HG02763 (cell line): ENCODE measurements around the gene SLU7.

Experiments used
- ATAC-seq: cut with Tn5 transposase; IDR thresholded peaks from one replicate; pipeline ENCODE4 v1.9.1; 2021; ENCODE audit warnings: mild to moderate bottlenecking, moderate library complexity; ENCODE audit not compliant: unreplicated experiment

SLU7 gene

GRCh38 chr5:160367885-160368284, 51.0 kb downstream of the SLU7 start:
- ATAC-seq: no peak

GRCh38 chr5:160367261-160367660, 51.6 kb downstream of the SLU7 start:
- no peak for ATAC-seq

- no peak for ATAC-seq
Measured at GRCh38 chr5:160366230-160366629, 52.7 kb downstream of the SLU7 start.

GRCh38 chr5:160363660-160364395, 55.1 kb downstream of the SLU7 start:
- ATAC-seq: no peak

GRCh38 chr5:160363211-160363610, 55.7 kb downstream of the SLU7 start:
- no peak for ATAC-seq

DNA sequence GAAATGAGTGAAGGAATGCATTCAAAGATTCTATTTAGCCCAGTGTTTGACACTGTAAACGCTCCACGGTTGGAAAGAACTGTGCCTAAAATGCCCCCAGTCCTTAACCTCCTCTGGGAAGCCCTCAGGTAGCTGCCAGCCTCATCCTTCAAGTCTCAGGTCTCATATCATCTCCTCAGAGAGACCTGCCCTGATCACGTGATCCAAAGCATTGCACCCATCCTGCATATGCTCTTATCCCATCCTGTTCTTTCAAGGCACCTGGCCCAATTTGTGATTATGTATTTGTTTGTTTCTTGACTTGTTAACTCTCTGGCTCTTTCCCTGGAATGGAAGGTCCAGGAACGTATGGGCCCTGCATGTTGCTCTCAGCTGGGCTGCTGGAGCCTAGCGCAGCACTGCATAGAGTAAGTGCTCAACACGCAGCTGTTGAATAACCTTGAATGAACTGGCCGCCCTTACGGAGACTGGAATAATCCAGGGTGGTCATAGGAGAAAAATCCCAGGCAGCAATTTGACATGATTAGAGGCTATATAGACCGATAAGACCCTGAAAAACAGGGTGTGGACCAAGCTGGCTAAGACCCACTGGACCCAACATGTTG, 57.2 kb downstream of the SLU7 start:
- ATAC-seq: no peak

GRCh38 chr5:160360310-160360709, 58.6 kb downstream of the SLU7 start:
- no peak for ATAC-seq

DNA sequence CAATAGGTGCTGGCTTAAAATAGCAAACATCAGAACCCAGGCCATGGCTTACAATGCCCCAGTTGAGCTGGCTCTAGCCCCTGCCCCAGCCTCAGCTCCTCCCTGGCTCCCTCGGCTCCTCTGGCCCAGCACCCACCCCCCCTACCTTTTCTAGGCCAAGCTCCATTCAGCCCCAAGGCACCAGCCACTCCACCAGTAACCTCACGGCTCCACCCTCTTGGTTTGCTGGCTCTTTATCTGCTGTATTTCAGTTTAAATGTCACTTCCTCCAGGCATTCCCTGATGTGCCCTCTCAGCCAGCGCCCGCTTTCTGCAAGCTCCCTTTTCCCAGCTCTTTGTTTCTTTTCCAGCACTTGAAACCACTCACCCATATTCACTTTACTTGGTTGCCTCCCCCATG, 59.1 kb downstream of the SLU7 start:
- no peak for ATAC-seq

DNA sequence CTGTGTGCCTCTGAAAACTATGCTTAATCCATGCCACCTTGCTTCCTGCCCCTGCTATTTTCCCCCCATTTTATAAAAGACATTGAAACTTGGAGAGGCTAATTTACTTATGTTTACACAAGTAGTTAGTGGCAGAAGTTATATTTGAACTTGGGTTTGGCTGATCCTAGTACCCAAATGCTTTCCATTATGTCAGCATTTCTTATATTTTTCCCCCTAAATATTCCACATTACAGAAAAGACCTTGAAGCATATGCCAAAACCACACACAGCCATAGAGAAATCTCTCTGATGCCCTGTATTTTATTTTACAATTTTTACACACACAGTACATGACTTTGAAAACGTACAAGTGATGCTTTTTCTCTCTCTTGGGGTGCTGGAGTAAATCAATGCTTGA, 59.6 kb downstream of the SLU7 start:
- ATAC-seq: no peak

GRCh38 chr5:160357861-160358411, 60.9 kb downstream of the SLU7 start:
- no peak for ATAC-seq

DNA sequence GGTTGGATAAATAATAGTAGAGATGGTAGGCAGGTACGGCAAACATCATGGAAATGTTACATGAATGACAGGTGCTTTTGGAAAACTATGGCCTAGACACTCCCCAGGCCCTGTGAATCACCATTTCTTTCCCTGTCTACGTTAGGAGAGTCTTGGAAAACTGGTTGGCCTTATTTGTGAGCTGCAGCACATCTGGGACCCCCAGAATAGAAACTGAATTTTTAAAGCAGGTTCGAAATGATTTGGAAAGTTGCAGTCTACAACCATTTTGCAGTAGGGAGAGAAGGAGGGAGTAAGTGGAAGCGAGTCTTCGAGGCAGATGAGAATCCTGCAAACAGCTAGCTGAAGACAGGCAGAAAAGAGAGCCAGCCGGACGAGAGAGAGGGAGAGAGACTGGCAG, 61.5 kb downstream of the SLU7 start:
- ATAC-seq: no peak

DNA sequence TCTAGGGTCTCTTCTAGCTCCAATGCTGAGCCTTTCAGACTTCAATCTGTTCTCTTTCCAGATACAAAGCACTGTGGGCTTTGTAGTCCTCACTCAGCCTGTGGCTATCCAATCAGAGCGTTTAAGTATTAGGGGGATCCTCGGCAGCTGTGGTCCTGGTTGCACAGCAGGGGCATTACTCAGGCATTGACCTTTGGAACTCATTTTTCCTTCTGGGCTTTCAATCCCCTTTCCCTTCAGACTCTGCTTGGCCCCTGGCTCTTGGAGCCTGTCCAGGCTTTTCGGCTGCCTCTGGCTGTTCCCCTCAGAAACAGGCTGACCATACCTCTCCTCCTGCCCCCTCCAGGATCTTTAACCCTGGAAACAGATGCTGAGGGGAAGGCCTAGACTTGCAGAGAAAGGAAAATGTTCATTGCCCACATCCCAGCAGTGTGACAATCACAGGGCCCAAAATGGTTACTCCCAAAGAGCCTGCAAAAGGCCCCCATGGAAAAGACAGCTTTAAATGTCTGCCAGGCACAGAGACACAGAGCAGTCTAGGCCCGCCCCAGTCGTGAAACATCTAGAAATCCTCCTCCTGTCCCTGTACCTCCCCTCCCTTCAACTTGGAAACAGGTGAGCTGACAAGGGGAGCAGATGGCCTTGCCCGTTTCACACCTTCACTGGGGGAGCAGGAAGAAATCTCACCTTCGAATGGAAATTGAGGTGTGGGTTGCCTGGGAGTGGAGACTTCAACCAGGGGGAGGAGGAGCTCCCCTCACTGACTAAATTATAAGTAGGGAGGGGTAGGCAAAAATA, 62.1 kb downstream of the SLU7 start:
- ATAC-seq: no peak

- no peak for ATAC-seq
Measured at GRCh38 chr5:160354666-160355065, 64.2 kb downstream of the SLU7 start.

DNA sequence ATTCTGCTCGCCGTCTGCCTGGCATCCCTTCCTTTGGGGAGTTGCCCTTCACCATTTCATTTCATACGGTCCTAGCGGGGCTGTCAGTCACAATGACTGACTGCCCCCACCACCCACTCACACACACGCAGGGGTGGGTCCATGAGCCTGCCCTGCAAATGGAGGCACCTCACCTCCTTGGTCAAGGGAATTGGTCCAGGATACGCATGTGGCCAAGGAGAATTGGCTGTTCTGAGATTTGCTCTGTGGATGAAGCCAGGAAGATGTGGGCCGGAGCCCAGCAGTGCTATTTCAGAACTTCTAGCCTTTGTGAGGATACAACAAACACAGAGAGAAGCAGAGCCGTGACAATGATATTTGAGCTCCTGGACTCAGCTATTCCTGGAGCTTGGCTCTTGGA, 65.5 kb downstream of the SLU7 start:
- ATAC-seq: no peak

- no peak for ATAC-seq
Measured at GRCh38 chr5:160352308-160352707, 66.6 kb downstream of the SLU7 start.
